Measurements from ENCODE around the gene CADM1.

- TF ChIP-seq CTCF (IDR thresholded peaks at IDR 0.05), result no peak
- TF ChIP-seq POLR2AphosphoS5 (IDR thresholded peaks at IDR 0.05), result no peak
These were observed 141.2 kb downstream of the CADM1 start for GRCh38 chr11:115362997-115363396.

All from esophagus muscularis mucosa (tissue), 3 donors.